D341Med (cell line): ENCODE data around the gene SLC19A1.

ENCODE experiments used
- DNase-seq: peaks from one replicate; pipeline ENCODE4 v3.0.0; 2012; ENCODE audit warnings: low spot score

SLC19A1 gene

DNA sequence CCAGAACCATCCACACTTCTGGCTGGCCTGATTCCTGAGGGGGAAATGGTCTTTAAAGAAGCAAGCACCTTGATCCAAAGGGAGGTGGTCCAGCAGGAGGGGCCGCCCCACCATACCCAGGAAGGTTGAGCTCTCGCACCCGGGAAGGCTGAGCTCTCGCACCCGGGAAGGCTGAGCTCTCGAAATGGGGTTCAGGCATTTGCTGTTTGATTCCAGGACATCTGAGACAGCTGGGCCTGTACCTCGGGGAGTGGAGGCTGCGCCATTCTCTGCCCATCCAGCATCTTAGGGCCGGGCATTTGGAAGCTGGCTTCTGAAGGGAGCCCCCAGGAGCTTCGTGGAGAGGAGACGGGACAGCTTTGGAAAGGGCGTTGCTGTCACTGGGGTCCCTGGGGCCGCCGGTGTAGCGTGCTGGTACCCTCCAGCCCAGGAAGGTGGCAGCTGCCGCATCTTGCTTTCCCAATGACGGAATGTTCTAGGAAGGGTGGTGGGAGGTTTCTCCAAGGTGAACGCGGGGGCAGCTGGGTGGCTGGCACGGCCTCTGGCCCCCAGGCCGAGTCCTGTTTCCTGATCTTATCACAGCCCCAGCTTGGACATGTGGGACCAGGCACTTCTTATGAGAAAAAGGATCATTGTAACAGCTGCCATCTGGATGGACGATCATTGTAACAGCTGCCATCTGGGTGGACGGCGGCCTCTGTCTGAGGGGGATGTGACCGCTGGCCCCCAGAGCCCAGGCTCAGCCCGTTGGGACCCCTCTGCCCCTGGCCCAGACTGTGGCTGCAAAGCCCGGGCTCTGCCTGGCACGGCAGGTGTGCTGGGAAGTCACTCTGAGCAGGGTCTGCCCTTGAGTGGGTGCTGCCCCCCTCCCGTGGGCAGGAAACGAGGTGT is 75.7 kb downstream of the SLC19A1 start:
- no peak for DNase-seq

DNA sequence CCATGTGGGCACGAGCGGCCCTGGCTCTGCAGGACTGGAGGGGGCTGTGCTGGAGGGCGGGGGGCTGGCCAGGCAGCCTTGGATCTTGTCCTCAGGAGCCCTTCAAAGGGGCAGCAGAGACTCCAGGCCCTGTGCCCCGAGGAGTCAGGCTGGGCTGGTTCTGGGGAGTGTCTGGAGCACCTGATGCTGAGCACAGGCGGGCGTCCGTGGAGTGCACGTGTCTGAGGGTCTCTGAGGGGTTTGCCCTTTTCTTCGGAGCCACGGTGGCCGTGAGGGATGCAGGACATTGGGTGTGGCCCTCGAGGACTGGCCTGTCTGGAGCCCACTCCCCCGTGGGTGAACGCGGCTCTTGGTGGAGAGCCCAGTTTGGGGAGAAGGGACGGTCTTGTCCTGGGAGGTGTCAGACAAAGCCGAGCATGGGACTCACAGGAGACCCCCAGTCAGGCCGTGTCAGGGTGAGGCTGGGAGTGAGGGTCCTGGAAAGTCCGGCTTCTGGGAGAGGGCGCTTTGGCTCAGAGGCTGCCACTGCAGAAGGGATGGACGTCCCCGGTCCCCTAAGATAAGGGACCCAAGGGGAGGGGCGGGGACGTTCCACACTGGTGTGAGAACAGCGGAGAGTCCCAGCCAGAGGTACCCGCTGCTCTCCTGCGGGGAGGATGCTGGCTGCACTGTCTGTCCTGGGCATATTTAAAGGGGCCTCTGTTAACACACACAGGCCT is 76.5 kb downstream of the SLC19A1 start:
- no peak for DNase-seq

DNA sequence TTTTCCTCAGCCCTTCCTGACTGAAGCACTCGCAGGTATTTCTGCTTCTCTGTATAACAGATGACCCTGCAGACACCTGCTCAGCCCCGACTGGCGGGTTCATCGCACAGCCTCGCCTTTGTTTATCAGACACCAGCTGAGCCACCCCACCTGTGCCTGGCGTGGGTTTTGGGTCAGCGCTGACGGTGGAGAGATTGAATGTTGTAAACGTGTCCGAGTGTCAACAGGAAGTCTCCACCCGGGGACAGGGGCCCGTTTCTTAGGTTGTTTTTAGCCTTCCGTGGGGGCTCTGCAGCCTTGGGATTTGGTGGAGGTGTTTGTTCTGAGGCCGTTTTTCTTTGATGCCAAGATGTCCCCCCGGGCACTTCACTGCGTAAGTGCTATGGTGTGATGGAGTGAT is 77.1 kb downstream of the SLC19A1 start:
- DNase-seq, result no peak

DNA sequence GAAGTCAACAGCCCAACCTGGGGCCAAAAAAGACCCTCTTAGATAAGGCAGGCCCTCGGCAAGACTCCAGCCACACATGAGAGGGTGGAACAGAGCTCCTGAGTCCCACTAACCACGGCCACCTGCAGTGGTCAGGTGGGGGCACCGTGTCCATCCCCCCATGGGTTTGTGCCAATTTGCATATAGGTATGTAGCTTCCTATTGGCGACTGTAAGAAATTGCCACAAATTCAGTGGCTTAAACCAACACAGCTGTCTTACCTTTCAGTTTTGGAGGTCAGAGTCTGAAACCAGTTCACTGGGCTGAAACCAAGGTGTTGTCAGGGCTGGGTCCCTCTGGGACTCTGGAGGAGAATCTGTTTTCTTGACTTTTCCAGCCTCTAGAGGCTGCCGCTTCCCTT is 77.9 kb downstream of the SLC19A1 start:
- DNase-seq, result no peak

DNA sequence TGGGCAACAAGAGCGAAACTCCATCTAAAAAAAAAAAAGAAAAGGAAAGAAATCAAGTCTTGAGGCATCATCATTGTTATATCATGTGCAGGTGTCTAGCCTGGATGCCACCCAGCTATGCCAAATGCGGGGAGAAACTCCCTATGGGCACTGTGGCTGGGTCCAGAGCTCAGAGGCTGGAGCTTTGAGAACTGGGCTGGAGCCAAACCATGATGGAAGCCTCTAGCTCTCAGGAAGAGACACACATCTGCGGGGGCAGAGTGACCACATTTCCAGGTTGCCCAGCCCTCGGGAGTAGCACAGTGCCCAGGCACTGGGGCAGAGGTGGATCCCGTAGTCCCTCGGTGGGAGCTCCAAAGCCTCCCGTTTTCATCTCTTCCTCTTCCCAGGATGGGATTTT is 78.4 kb downstream of the SLC19A1 start:
- DNase-seq, result no peak

DNA sequence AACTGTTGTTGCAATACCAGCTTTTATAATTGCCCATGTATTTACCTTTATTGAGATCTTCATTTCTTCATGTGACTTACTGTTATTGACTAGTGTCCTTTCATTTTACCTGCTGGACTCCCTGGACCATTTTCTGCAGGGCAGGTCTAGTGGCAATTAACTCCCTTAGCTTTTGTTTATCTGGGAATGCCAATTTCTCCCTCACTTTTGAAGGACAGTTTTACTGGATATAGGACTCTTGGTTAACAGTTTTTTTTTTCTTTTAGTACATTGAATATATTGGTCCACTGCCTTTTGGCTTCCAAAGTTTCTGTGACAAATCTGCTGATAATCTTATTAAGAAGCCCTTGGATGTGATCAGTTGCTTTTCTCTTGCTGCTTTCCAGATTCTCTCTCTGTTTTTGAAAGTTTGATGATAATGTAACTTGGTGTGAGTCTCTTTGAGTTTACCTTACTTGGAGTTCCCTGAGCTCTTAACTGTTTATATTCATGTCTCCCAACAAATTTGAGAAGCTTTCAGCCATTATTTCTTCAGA is 80.4 kb downstream of the SLC19A1 start:
- no peak for DNase-seq

DNA sequence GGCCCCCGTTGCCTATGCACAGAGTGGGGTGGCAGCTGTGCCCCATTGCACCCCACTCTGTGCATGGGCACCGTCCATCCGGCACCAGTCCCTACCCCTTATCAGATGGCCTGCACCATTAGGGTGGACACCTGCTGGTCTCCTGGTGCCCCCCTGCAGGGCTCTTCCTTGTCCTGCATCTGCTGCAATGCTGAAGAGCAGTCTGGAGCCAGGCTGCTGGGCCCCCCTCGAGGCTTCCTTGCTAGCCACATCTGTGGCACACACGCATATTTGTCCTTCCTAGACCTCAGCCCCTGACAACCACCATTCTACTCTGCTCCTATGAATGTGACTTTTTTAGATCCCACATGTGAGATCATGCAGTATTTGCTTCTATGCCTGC is 80.9 kb downstream of the SLC19A1 start:
- DNase-seq, result no peak

DNA sequence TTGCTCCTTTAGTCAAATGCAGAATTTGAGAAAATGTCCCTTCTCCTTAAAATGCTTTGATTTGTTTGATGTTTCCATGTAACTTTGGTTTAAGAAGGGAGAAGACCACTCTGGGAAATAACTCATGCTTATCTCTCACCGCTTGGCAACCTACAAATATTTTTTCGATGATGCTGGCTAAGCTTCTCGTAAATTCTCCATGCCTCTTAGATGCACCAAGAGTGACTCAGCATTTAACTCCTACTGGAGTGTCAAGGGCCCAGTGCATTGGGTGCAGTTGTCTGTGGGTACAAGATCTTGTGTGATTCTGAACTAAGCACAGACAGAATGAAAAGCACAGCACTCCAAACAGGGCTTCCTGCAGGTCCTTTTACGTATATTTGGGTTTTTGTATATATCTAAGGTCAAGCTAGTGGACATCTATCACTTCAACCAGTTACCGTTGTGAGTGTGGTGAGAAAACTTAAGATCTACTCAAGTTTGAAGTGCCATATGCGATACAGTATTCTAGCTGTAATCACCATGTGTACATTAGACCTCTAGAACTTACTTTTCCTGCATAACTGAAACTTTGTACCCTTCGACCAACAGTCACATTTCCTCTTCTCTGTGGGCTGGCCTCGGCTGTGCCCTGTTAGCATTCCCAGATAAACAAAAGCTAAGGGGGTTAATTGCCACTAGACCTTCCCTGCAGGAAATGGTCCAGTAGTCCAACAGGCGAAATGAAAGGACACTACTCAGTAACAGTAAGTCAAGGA is 81.5 kb downstream of the SLC19A1 start:
- no peak for DNase-seq

DNA sequence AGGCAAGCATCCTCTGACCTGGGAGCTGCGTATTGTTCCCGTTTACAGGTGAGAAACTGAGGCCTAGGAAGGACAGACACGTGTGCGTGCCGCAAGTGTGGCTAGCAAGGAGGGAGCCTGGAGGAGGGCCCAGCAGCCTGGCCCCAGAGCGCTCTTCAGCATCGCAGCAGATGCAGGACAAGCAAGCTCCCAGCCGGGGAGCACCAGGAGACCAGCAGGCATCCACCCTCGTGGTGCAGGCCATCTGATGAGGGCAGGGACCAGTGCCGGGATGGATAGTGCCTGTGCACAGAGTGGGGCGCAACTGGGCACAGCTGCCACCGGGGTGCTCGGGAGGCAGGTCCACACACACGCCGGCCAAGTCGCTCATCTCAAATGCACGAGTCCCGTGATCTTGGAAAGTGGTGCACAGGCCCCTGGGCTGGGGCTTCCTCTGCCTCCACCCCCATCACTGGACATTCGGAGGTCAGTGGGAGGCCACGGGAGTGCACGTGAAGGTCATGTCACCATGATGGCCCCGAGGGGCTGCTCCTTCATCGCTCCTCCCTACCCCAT is 82.2 kb downstream of the SLC19A1 start:
- no peak for DNase-seq

DNA sequence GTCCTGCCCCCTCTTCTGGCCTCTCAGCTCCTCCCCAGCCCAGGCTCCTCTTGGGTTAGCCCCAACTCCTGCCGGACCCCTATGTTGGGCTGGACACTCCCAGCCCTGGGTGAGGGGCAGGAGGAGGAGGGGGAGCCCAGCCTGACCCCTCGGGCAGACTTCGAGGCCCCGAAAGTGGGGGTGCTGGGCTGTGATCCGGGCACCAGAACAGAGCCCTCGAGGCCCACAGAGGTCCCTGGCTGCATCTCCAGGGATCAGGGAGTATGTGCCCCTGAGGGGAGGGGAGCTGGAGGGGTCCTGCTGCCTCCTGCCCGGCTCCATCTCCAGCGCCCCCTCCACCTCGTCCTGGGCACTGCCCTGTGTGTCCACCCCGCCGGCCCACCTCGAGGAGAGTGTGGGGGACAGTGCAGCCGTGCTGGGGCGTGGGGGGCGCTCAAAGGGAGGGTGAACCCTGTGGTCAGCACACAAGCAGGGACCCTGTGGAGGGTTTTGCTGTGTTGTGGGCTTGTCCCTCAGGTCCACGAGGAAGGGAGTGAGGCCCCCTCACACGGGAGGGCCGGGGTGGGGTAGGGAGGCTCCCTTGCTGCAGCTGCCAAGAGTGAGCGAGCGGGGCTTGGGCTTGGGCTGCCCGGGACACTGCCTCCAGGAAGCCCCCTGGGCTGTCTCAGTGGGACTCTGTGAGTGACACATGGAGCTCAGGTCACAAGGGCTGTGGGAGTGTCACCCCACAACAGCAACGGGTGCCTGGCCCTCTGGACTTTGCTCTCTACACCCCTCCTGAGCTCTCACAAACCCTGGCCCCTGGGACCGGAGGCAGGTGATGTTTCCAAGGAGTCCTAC is 82.8 kb downstream of the SLC19A1 start:
- no peak for DNase-seq

DNA sequence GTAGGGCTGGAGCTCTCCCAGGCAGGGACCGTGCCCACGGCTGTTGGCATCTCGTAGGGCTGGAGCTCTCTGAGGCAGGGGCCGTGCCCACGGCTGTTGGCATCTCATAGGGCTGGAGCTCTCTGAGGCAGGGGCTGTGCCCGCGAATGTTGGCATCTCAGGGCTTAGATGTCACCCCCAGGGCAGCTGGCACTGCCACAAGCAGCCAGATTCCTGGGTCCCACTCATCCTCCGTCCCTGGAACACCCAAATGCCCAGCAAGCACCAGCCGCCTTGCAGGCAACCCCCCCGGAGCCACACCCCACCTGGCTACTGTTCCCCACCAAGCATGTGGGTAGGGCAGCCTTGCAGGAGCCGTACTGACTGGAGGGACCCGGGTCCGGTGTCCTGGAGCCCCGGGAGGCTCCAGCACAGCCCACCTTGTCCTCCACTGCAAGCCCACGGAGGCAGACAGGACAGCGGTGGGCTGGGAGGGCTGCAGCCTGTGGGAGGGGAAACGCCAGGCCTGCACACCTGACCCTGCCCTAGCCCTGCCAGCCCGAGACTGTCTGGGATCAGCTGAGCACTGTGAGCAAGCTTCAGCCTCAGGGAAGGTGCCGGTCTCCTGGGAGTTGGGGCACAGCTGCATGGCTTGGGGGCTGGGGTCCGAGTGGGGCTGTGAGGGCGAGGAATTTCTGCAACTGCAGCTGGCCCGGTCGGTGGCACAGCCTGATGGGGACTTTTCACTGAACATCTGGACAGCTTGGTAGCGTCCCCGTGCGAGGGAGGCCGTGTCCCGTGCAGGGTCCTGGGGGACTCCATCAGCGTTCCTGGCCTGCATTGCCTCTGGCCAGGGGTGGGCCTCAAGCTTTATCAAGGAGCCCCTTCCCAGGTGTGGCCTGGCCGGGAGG is 83.7 kb downstream of the SLC19A1 start:
- no peak for DNase-seq

DNA sequence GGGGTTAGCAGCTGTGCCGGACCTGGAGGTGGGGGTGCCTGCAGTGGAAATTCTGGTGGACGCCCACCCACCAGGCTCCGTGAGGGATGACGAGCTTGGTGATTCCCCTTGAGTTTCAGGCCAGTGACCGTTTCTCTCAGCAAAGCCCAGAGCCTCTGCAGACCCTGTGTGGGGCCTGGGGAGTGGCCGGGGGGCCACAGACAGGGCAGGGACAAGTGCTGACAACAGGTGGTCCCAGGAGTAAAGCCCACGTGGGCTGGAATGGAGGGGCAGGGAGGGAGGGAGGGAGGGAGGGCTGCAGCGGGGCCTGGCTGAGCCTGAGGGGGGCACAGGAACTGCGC is 84.4 kb downstream of the SLC19A1 start:
- no peak for DNase-seq

DNA sequence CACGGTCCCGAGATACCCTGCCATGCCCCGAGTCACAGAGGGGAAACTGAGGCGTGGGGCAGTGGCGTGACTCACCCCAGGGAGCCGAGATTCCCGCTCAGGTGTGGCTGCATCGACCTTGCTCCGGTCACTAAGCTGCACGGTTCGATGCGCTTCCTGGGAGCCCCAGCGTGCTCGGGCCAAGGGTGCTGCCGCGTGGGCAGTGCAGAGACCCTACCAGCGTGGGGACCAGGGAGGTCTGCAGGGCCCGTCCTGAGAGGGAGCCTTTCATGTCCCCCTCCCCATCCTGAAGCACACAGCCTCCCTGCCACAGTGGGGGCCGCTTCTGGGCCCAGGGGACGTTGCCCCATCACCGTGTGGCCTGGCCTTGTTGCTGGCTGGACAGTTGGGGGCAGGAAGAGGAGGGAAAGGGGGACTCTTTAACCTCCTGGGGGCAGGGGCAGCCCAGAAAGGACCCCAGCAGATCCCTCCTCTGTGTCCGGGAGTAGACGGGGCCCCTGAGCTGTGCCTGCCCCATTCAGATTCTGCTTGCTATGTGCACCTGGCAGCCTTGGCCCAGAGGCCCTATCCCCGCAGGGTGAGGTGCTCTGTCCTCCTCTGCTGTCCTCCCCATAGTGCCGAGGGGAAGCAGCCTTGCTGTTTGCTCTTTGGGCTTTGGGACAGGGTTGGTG is 84.9 kb downstream of the SLC19A1 start:
- DNase-seq, result no peak

DNA sequence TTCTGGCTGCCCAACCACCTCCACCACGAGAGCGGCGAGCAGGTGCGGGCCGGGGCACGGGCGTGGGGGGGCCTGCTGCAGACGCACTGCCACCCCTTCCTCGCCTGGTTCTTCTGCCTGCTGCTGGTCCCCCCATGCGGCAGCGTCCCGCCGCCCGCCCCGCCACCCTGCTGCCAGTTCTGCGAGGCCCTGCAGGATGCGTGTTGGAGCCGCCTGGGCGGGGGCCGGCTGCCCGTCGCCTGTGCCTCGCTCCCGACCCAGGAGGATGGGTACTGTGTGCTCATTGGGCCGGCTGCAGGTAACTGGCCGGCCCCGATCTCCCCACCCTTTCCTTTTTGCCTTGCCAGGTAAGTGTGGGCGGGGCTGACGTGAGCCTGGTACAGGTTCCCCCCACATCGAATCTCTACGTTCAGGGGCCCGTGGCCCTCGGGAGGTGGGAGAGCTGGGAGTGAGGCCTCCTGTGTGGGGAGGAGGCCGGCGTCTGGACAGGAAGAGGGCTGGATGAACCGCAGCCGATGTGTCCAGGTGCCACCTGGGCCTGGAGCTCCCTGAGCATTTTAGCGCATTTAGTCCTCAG is 85.6 kb downstream of the SLC19A1 start:
- DNase-seq, result no peak

DNA sequence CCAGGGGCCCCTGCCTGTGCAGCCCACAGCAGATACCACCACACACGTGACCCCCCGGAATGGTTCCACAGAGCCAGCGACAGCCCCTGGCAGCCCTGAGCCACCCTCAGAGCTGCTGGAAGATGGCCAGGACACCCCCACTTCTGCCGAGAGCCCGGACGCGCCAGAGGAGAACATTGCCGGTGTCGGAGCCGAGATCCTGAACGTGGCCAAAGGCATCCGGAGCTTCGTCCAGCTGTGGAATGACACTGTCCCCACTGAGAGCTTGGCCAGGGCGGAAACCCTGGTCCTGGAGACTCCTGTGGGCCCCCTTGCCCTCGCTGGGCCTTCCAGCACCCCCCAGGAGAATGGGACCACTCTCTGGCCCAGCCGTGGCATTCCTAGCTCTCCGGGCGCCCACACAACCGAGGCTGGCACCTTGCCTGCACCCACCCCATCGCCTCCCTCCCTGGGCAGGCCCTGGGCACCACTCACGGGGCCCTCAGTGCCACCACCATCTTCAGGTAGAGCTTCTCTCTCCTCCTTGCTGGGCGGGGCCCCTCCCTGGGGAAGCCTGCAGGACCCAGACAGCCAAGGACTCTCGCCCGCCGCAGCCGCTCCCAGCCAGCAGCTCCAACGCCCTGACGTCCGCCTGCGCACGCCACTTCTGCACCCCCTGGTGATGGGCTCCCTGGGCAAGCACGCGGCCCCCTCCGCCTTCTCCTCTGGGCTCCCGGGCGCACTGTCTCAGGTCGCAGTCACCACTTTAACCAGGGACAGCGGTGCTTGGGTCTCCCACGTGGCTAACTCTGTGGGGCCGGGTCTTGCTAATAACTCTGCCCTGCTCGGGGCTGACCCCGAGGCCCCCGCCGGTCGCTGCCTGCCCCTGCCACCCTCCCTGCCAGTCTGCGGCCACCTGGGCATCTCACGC is 86.3 kb downstream of the SLC19A1 start:
- no peak for DNase-seq

DNA sequence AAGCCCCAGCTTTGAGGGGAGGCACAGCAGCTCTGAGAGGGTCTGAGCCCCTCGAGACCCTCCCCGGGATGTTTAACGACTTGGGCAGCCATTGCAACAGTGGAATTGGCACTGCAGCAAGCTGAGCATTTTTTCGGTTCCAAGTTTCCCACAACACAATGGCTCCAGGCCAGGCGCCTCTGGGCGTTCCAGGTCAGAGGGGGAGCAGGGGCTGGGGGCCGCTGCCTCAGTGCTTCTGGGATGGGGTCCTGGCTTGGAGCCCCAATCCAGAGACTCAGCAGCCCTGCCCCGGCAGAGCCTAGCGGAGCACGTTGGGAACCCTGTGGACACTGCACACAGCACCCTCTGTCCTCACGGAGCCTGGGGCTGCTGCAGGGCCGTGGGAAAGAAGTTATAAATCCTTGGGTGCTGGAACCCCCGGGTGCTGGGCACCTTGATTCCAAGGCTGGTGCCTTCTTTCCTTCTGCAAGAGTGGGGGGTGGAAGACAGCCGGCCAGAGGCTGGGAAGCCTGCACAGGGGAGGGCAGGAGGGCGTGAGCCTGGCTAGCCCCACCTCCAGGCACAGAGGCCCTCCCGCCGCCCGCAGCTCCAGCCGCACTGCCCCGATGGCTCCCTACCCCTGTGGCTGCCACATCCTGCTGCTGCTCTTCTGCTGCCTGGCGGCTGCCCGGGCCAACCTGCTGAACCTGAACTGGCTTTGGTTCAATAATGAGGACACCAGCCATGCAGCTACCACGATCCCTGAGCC is 87.1 kb downstream of the SLC19A1 start:
- DNase-seq, result no peak

DNA sequence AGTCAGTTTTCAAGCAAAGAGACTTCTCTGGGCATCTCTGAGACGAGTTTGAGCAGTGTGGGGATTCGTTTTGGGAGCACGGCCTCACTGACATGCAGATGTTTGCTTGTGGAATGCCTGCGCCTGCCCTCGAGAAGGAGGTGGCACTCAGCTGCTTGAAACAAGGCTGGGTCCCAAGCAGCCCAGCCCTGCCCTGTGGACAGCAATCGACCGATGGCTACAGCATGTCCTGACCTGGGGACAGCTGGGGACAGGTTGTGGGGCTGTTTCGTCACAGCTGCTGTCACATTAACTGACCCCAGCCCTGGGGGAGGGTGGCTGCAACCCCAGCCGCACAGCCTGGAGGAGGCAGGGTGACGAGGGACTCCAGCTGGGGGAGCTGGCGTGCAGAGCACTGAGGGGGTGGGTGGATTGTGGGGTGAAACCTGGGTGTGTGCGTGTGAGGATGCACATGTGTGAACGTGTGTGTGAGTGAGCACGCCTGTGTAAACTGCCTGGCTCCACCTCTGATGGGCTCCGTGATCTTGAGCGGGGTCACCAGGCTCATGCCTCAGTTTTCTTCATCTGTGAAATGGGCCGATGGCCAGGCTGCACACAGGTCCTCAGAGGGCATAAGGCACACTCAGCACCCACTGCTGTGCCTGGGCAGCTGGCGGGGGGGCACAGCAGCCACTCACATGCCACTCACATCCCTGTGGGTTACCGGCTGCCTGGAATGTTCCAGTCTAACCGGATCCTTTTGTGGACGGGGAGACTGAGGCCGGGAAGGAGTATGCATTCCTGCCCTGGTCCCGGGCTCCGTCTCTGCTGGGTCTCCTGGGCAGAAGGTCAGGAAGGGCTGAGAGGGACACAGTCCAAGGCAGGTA is 87.9 kb downstream of the SLC19A1 start:
- no peak for DNase-seq
